Measurements from ENCODE around the gene ARHGAP31.
"Not testable (repeated sequence)": the region's sequence is repeated elsewhere in the genome, so short reads cannot be mapped to it uniquely, and the experiment has no call there.

Gene ARHGAP31

DNA sequence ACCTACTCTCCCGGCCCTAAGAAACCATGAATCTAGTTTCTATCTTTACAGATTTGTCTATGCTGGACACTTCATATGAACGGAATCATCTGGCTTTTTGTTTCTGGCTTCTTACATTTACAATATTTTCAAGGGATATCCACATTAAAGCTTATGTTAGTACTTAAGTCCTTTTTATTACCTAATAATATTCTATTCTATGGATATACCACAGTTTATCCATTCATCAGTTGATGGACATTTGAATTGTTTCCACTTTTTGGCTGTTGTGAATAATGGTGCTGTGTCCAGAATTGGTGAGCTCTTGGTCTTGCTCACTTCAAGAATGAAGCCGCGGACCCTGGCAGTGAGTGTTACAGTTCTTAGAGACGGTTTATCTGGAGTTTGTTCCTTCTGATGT, 42.6 kb downstream of the ARHGAP31 start:
- H3K36me3 ChIP-seq (ENCODE audit: control insufficient read depth in 2 of 2, insufficient read depth in 1 of 2, low read length in 2 of 2): no peaks in the 10 kb centered on the region
- H3K4me1 ChIP-seq (ENCODE audit: control insufficient read depth, insufficient read depth, low read length): no peaks in the 10 kb centered on the region
- no peak overlapping the region for H3K27ac ChIP-seq (ENCODE audit: extremely low read depth, low read depth, low read length)
- TF ChIP-seq ZFP69B (tag by site-specific recombination; IDR thresholded peaks at IDR 0.05) (no peak), ZNF121 (tag by site-specific recombination; IDR thresholded peaks at IDR 0.05) (no peak), ZNF335 (tag by site-specific recombination; conservative IDR thresholded peaks at IDR 0.05) (no peak), ZNF280D (tag by site-specific recombination; IDR thresholded peaks at IDR 0.05) (no peak), ZNF19 (tag by site-specific recombination; IDR thresholded peaks at IDR 0.05; ENCODE audit: low read depth) (no peak), ZNF792 (tag by site-specific recombination; IDR thresholded peaks at IDR 0.05) (no peak), ZNF558 (tag by site-specific recombination; IDR thresholded peaks at IDR 0.05) (no peak), YY2 (tag by site-specific recombination; IDR thresholded peaks at IDR 0.05) (no peak), ZNF148 (tag by site-specific recombination; IDR thresholded peaks at IDR 0.05; ENCODE audit: borderline replicate concordance) (no peak), ZNF211 (tag by site-specific recombination; IDR thresholded peaks at IDR 0.05; ENCODE audit: low read depth) (no peak), PRDM1 (tag by site-specific recombination; IDR thresholded peaks at IDR 0.05) (no peak), SCRT1 (tag by site-specific recombination; IDR thresholded peaks at IDR 0.05; ENCODE audit: borderline replicate concordance) (no peak), SP7 (tag by site-specific recombination; IDR thresholded peaks at IDR 0.05) (no peak), ZNF660 (tag by site-specific recombination; IDR thresholded peaks at IDR 0.05) (no peak), ZNF510 (tag by site-specific recombination; IDR thresholded peaks at IDR 0.05; ENCODE audit: insufficient replicate concordance) (no peak)
- H3K9me3 ChIP-seq (ENCODE audit: control insufficient read depth, insufficient read depth, low read depth, low read length): no peaks in the 10 kb centered on the region
- CTCF ChIA-PET: interaction anchor here (1.1 kb wide), 1 partner anchor 16 kb away, joined by 3 read pairs; no protein-coding TSS in a partner anchor
- H3K4me3 ChIP-seq (ENCODE audit: low read depth, low read length): no peak overlapping the region
- POLR2A ChIA-PET: no interaction called here

- H3K4me3 ChIP-seq (ENCODE audit: low read depth, low read length); POLR2A ChIA-PET; H3K9me3 ChIP-seq (ENCODE audit: control insufficient read depth, insufficient read depth, low read depth, low read length); H3K4me1 ChIP-seq (ENCODE audit: control insufficient read depth, insufficient read depth, low read length); H3K36me3 ChIP-seq (ENCODE audit: control insufficient read depth in 2 of 2, insufficient read depth in 1 of 2, low read length in 2 of 2); H3K27ac ChIP-seq (ENCODE audit: extremely low read depth, low read depth, low read length): not testable (repeated sequence)
- CTCF ChIA-PET: interaction anchor here (1.1 kb wide), 1 partner anchor 15 kb away, joined by 3 read pairs; no protein-coding TSS in a partner anchor
Observed at GRCh38 chr3:119337407-119337806, 43.2 kb downstream of the ARHGAP31 start.

DNA sequence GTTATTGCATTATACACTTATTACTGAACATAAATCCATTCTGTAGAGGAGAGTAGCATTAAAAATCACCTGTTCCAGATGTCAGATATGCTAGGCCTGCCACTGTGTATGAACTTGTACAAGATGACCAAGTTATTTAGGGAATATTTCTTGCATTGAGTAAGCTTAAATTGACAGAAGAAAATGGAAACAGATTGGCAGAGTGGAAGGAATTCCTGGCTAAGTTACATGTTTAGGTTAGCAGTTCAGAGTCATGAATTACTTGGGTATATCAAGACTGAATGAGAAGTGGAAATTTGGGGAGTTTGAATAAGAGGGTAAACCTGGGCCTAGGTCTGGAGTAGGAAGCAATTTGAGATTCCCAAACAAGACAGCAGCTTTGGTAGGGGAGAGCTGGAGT, 44.6 kb downstream of the ARHGAP31 start:
- TF ChIP-seq KLF10 (tag by site-specific recombination; IDR thresholded peaks at IDR 0.05) (no peak), ZNF571 (tag by site-specific recombination; IDR thresholded peaks at IDR 0.05) (no peak), ZNF548 (tag by site-specific recombination; IDR thresholded peaks at IDR 0.05) (no peak), ZFP3 (tag by site-specific recombination; IDR thresholded peaks at IDR 0.05; ENCODE audit: low read depth) (no peak), ZNF416 (tag by site-specific recombination; IDR thresholded peaks at IDR 0.05) (no peak), ZNF366 (tag by site-specific recombination; conservative IDR thresholded peaks at IDR 0.05) (no peak), YY1 (tag by site-specific recombination; IDR thresholded peaks at IDR 0.05) (no peak), ZNF48 (tag by site-specific recombination; IDR thresholded peaks at IDR 0.05) (no peak), ZXDB (tag by site-specific recombination; IDR thresholded peaks at IDR 0.05) (no peak), SP7 (tag by site-specific recombination; IDR thresholded peaks at IDR 0.05) (no peak), ZNF169 (tag by site-specific recombination; IDR thresholded peaks at IDR 0.05) (no peak)
- TF ChIP-seq, protein P1, sequence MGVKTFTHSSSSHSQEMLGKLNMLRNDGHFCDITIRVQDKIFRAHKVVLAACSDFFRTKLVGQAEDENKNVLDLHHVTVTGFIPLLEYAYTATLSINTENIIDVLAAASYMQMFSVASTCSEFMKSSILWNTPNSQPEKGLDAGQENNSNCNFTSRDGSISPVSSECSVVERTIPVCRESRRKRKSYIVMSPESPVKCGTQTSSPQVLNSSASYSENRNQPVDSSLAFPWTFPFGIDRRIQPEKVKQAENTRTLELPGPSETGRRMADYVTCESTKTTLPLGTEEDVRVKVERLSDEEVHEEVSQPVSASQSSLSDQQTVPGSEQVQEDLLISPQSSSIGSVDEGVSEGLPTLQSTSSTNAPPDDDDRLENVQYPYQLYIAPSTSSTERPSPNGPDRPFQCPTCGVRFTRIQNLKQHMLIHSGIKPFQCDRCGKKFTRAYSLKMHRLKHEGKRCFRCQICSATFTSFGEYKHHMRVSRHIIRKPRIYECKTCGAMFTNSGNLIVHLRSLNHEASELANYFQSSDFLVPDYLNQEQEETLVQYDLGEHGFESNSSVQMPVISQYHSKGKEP (tag by site-specific recombination; IDR thresholded peaks at IDR 0.05): no peak
- ChIA-PET CTCF (interaction anchor here (1.0 to 1.2 kb wide), 2 partner anchors 11 to 14 kb away, joined by 3 to 4 read pairs; no protein-coding TSS in a partner anchor), POLR2A (no interaction called here)
- Histone ChIP-seq H3K9me3 (ENCODE audit: control insufficient read depth, insufficient read depth, low read depth, low read length) (no peaks in the 10 kb centered on the region), H3K4me1 (ENCODE audit: control insufficient read depth, insufficient read depth, low read length) (no peaks in the 10 kb centered on the region), H3K36me3 (ENCODE audit: control insufficient read depth in 2 of 2, insufficient read depth in 1 of 2, low read length in 2 of 2) (no peaks in the 10 kb centered on the region), H3K27ac (ENCODE audit: extremely low read depth, low read depth, low read length) (no peak overlapping the region), H3K4me3 (ENCODE audit: low read depth, low read length) (no peak overlapping the region)
